Neural progenitor cell (in vitro differentiated cells): ENCODE results near the gene UNC13D.

Experiments used
- EZH2 ChIP-seq: fragments of 200-600 bp; sonication (generic); IDR thresholded peaks from 2 replicates; pipeline ENCODE4 v1.6.1; 2017; ENCODE audit warnings: antibody characterized with exemption, mild to moderate bottlenecking, moderate library complexity
- EZH2phosphoT487 ChIP-seq: fragments of 200-600 bp; sonication (generic); IDR thresholded peaks from 2 replicates; pipeline ENCODE4 v1.6.1; 2017; ENCODE audit warnings: antibody characterized with exemption
- TF ChIP-seq, protein P1 (sequence below): fragments of 200-600 bp; sonication (generic); IDR thresholded peaks from 2 replicates; pipeline ENCODE4 v1.5.1; 2017; ENCODE audit warnings: antibody characterized with exemption, mild to moderate bottlenecking

DNA sequence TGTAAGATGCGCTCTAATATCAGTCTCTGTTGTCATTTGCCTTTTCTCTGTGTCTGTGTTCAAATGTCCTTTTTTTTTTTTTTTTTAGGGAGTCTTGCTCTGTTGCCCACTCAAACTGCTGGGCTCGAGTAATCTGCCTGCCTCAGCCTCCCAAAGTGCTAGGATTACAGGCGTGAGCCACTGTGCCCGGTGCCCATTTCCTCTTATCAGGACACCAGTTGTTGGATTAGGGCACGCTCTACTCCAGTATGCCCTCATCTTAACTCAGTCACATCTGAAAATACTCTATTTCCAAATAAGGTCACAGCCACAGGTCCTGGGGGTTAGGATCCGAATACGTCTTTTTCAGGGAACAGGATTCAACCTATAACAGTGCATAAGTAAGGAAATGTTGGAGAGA is 36.1 kb upstream of the UNC13D start:
- TF ChIP-seq, protein P1, sequence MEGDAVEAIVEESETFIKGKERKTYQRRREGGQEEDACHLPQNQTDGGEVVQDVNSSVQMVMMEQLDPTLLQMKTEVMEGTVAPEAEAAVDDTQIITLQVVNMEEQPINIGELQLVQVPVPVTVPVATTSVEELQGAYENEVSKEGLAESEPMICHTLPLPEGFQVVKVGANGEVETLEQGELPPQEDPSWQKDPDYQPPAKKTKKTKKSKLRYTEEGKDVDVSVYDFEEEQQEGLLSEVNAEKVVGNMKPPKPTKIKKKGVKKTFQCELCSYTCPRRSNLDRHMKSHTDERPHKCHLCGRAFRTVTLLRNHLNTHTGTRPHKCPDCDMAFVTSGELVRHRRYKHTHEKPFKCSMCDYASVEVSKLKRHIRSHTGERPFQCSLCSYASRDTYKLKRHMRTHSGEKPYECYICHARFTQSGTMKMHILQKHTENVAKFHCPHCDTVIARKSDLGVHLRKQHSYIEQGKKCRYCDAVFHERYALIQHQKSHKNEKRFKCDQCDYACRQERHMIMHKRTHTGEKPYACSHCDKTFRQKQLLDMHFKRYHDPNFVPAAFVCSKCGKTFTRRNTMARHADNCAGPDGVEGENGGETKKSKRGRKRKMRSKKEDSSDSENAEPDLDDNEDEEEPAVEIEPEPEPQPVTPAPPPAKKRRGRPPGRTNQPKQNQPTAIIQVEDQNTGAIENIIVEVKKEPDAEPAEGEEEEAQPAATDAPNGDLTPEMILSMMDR, result no peak
- TF ChIP-seq EZH2phosphoT487 (no peak), EZH2 (no peak)
